KMS-11 (cell line): Measurements from ENCODE around the gene OLIG3.

Experiments used
- H2AFZ ChIP-seq: fragments of 200-600 bp; sonication (generic); 2 replicates; pipeline ENCODE4 v1.6.1; 2016; ENCODE audit warnings: antibody characterized with exemption, mixed run types, low read depth
- H3K27ac ChIP-seq: fragments of 200-600 bp; sonication (generic); 2 replicates; pipeline ENCODE4 v1.6.1; 2016; ENCODE audit warnings: mild to moderate bottlenecking, mixed run types
- H3K27me3 ChIP-seq: fragments of 200-600 bp; sonication (generic); 2 replicates; pipeline ENCODE4 v1.6.1; 2017; ENCODE audit warnings: mild to moderate bottlenecking, low read depth, mixed run types, moderate library complexity; ENCODE audit not compliant: insufficient read depth
- H3K36me3 ChIP-seq: fragments of 200-600 bp; sonication (generic); 2 replicates; pipeline ENCODE4 v1.6.1; 2017; ENCODE audit warnings: mild to moderate bottlenecking, mixed run types; ENCODE audit not compliant: insufficient read depth
- H3K4me1 ChIP-seq: fragments of 200-600 bp; sonication (generic); 2 replicates; pipeline ENCODE4 v1.6.1; 2016; ENCODE audit warnings: mild to moderate bottlenecking, low read depth, mixed run types; ENCODE audit not compliant: poor library complexity, severe bottlenecking
- H3K4me2 ChIP-seq: fragments of 200-600 bp; sonication (generic); 2 replicates; pipeline ENCODE4 v1.7.0; 2016; ENCODE audit warnings: mild to moderate bottlenecking, mixed run types
- H3K4me3 ChIP-seq: fragments of 200-600 bp; sonication (generic); IDR thresholded peaks from 2 replicates; pipeline ENCODE4 v1.6.1; 2017; ENCODE audit warnings: low read depth, low read length, mixed read lengths; ENCODE audit not compliant: insufficient read depth
- H3K79me2 ChIP-seq: fragments of 200-600 bp; sonication (generic); 2 replicates; pipeline ENCODE4 v1.6.1; 2016; ENCODE audit warnings: low read depth, mixed run types; ENCODE audit not compliant: insufficient read depth
- H3K9ac ChIP-seq: fragments of 200-600 bp; sonication (generic); 2 replicates; pipeline ENCODE4 v1.6.1; 2016; ENCODE audit warnings: mild to moderate bottlenecking, mixed run types
- H4K20me1 ChIP-seq: fragments of 200-600 bp; sonication (generic); 2 replicates; pipeline ENCODE4 v1.6.1; 2016; ENCODE audit warnings: mild to moderate bottlenecking, mixed run types; ENCODE audit not compliant: insufficient read depth
- CTCF ChIP-seq: fragments of 200-600 bp; sonication (generic); conservative IDR thresholded peaks from 2 replicates; pipeline ENCODE4 v1.6.1; 2017; ENCODE audit warnings: low read depth, mild to moderate bottlenecking, antibody characterized with exemption, low read length, moderate library complexity, mixed read lengths

OLIG3 gene

GRCh38 chr6:137522198-137522798, 28.1 kb upstream of the OLIG3 start:
- Histone ChIP-seq H3K4me1 (peaks cover 7% of the 10 kb centered on the region), H3K4me2 (no peak overlapping the region), H3K27me3 (no peaks in the 10 kb centered on the region)

GRCh38 chr6:137520520-137520919, 26.3 kb upstream of the OLIG3 start:
- peaks cover 7% of the 10 kb centered on the region for H3K4me1 ChIP-seq
- H3K79me2 ChIP-seq = no peaks in the 10 kb centered on the region
- H3K27me3 ChIP-seq = no peaks in the 10 kb centered on the region

More at GRCh38 chr6:137522198-137522798, 28.1 kb upstream of the OLIG3 start:
- Histone ChIP-seq H3K27ac (no peak overlapping the region), H3K4me3 (no peak overlapping the region), H4K20me1 (no peaks in the 10 kb centered on the region), H3K36me3 (no peaks in the 10 kb centered on the region), H2AFZ (no peak overlapping the region), H3K9ac (no peak overlapping the region), H3K79me2 (no peaks in the 10 kb centered on the region)
- no peak for TF ChIP-seq CTCF

GRCh38 chr6:137519629-137520176, 25.5 kb upstream of the OLIG3 start:
- no peaks in the 10 kb centered on the region for H4K20me1 ChIP-seq
- no peak overlapping the region for H3K9ac ChIP-seq
- TF ChIP-seq CTCF = no peak
- H3K4me3 ChIP-seq = no peak overlapping the region
- no peaks in the 10 kb centered on the region for H3K27me3 ChIP-seq
- H3K27ac ChIP-seq = no peak overlapping the region
- H3K4me1 ChIP-seq = peaks cover 7% of the 10 kb centered on the region
- no peak overlapping the region for H3K4me2 ChIP-seq
- no peaks in the 10 kb centered on the region for H3K36me3 ChIP-seq
- H3K79me2 ChIP-seq = no peaks in the 10 kb centered on the region
- no peak overlapping the region for H2AFZ ChIP-seq

More at GRCh38 chr6:137520520-137520919, 26.3 kb upstream of the OLIG3 start:
- no peak for TF ChIP-seq CTCF
- H3K27ac ChIP-seq = no peak overlapping the region
- no peaks in the 10 kb centered on the region for H3K36me3 ChIP-seq
- H4K20me1 ChIP-seq = no peaks in the 10 kb centered on the region
- no peak overlapping the region for H3K4me2 ChIP-seq
- H3K9ac ChIP-seq = no peak overlapping the region
- no peak overlapping the region for H3K4me3 ChIP-seq
- no peak overlapping the region for H2AFZ ChIP-seq

- Histone ChIP-seq H3K4me1 (peaks cover 7% of the 10 kb centered on the region), H2AFZ (no peak overlapping the region), H3K36me3 (no peaks in the 10 kb centered on the region), H3K9ac (no peak overlapping the region), H4K20me1 (no peaks in the 10 kb centered on the region), H3K4me2 (no peak overlapping the region), H3K27me3 (no peaks in the 10 kb centered on the region), H3K4me3 (no peak overlapping the region), H3K27ac (no peak overlapping the region), H3K79me2 (no peaks in the 10 kb centered on the region)
- TF ChIP-seq CTCF = no peak
These were observed 24.3 kb upstream of the OLIG3 start for GRCh38 chr6:137518386-137518983.
